ENCODE data around the gene ERC2. TPM values are rescaled to one million over a fixed set of nuclear protein-coding genes. Genes with fewer than 3 reads are reported as not detected.

ERC2 gene
- total RNA-seq, 2 experiments from 2014 or later, result not detected

GRCh38 chr3:55899887-55900286, 568.4 kb downstream of the ERC2 start:
- no peak overlapping the region for H3K4me3 ChIP-seq (ENCODE audit: low read depth, low read length, poor library complexity, severe bottlenecking)
- no peak overlapping the region for H3K4me2 ChIP-seq (ENCODE audit: low read length)
- no peaks in the 10 kb centered on the region for H4K20me1 ChIP-seq (ENCODE audit: insufficient read depth, low read length)
- no TSS peak for BruUV-seq (replicated peaks)
- no peak overlapping the region for H3K27ac ChIP-seq (ENCODE audit: low read depth, low read length, poor library complexity, severe bottlenecking)
- H3K9me3 ChIP-seq (ENCODE audit: low read length), result no peaks in the 10 kb centered on the region
- no peaks in the 10 kb centered on the region for H3K36me3 ChIP-seq (ENCODE audit: insufficient read depth, low read length)
- peak; percentile 83 for TF ChIP-seq CTCF (conservative IDR thresholded peaks at IDR 0.05; ENCODE audit: low read length)
- no peak for TF ChIP-seq EZH2phosphoT487 (IDR thresholded peaks at IDR 0.05; ENCODE audit: borderline replicate concordance, low read depth, low read length)
- POLR2A ChIA-PET, result interaction anchor here (0.6 kb wide), 1 partner anchor 449 kb away, joined by 3 read pairs; no protein-coding TSS in a partner anchor
- no peaks in the 10 kb centered on the region for H3K4me1 ChIP-seq (ENCODE audit: insufficient read depth, low read length, poor library complexity, severe bottlenecking)
- intact Hi-C loops (cut with micrococcal nuclease; ENCODE audit: unreplicated experiment), result loop anchor here (5.0 to 10.0 kb wide), 3 partner anchors 153 to 1048 kb away; no protein-coding TSS in a partner anchor
- peak; percentile 42 for DNase-seq (ENCODE audit: low spot score)
- H3K79me2 ChIP-seq (ENCODE audit: insufficient read depth, low read depth, low read length), result no peaks in the 10 kb centered on the region
- H3K9me2 ChIP-seq (ENCODE audit: insufficient read depth, low read length), result no peaks in the 10 kb centered on the region
- no peak overlapping the region for H2AFZ ChIP-seq (ENCODE audit: low read length)
- CTCF ChIA-PET (ENCODE audit: unreplicated experiment), result no interaction called here

- H3K9me2 ChIP-seq (ENCODE audit: insufficient read depth, low read length), result no peaks in the 10 kb centered on the region
- H3K4me3 ChIP-seq (ENCODE audit: low read depth, low read length, poor library complexity, severe bottlenecking), result no peak overlapping the region
- no peaks in the 10 kb centered on the region for H3K36me3 ChIP-seq (ENCODE audit: insufficient read depth, low read length)
- H2AFZ ChIP-seq (ENCODE audit: low read length), result no peak overlapping the region
- BruUV-seq (replicated peaks), result no TSS peak
- peak; percentile 79 for TF ChIP-seq CTCF (conservative IDR thresholded peaks at IDR 0.05; ENCODE audit: low read length)
- TF ChIP-seq EZH2phosphoT487 (IDR thresholded peaks at IDR 0.05; ENCODE audit: borderline replicate concordance, low read depth, low read length), result no peak
- no peak overlapping the region for H3K4me2 ChIP-seq (ENCODE audit: low read length)
- intact Hi-C loops (cut with micrococcal nuclease; ENCODE audit: unreplicated experiment), result loop anchor here (1.0 to 5.0 kb wide), 4 partner anchors 150 to 1045 kb away; no protein-coding TSS in a partner anchor
- no peaks in the 10 kb centered on the region for H3K4me1 ChIP-seq (ENCODE audit: insufficient read depth, low read length, poor library complexity, severe bottlenecking)
- peak; percentile 45 for DNase-seq (ENCODE audit: low spot score)
- ChIA-PET POLR2A (interaction anchor here (0.6 kb wide), 1 partner anchor 10 kb away, joined by 3 read pairs; no protein-coding TSS in a partner anchor), CTCF (ENCODE audit: unreplicated experiment) (interaction anchor here (0.6 kb wide), 1 partner anchor 11 kb away, joined by 3 read pairs; no protein-coding TSS in a partner anchor)
- H4K20me1 ChIP-seq (ENCODE audit: insufficient read depth, low read length), result no peaks in the 10 kb centered on the region
- H3K9me3 ChIP-seq (ENCODE audit: low read length), result no peaks in the 10 kb centered on the region
- no peaks in the 10 kb centered on the region for H3K79me2 ChIP-seq (ENCODE audit: insufficient read depth, low read depth, low read length)
- no peak overlapping the region for H3K27ac ChIP-seq (ENCODE audit: low read depth, low read length, poor library complexity, severe bottlenecking)
These were observed 570.6 kb downstream of the ERC2 start for GRCh38 chr3:55897573-55898224.

All from OCI-LY7 (cell line).